Aorta (tissue), 5 donors: Measurements from ENCODE around the gene P2RY2. TPM values are rescaled to one million over a fixed set of nuclear protein-coding genes. Genes with fewer than 3 reads are reported as not detected.

Experiments used
- ATAC-seq: fragments of 200-7000 bp; cut with Tn5 transposase; one replicate; pipeline ENCODE4 v1.9.1; 2022; ENCODE audit warnings: moderate library complexity; ENCODE audit not compliant: low FRiP score
- DNase-seq, 2 donors: peaks; one replicate each; pipeline ENCODE4 v3.0.0-alpha.2; 2020
- H3K27ac ChIP-seq, 2 donors: one replicate each; pipeline ENCODE4 v1.5.1; 2013; ENCODE audit warnings: low read length in 2 of 2, mild to moderate bottlenecking in 2 of 2, moderate library complexity in 2 of 2, control low read depth in 1 of 2, inconsistent platforms in 1 of 2, low read depth in 1 of 2
- H3K27me3 ChIP-seq, 2 donors: one replicate each; pipeline ENCODE4 v1.6.1; 2013; ENCODE audit warnings: control low read depth in 1 of 2, low read length in 1 of 2, mild to moderate bottlenecking in 1 of 2, moderate library complexity in 1 of 2; ENCODE audit not compliant: insufficient read depth in 2 of 2, control insufficient read depth in 1 of 2
- H3K36me3 ChIP-seq, 2 donors: one replicate each; pipeline ENCODE4 v1.6.1; 2013; ENCODE audit warnings: control low read depth in 1 of 2, low read length in 1 of 2, mild to moderate bottlenecking in 1 of 2; ENCODE audit not compliant: insufficient read depth in 2 of 2, control insufficient read depth in 1 of 2
- H3K4me1 ChIP-seq, 2 donors: one replicate each; pipeline ENCODE4 v1.6.1; 2013; ENCODE audit warnings: low read length in 2 of 2, control low read depth in 1 of 2, mild to moderate bottlenecking in 1 of 2, moderate library complexity in 1 of 2; ENCODE audit not compliant: insufficient read depth in 2 of 2, control insufficient read depth in 1 of 2
- H3K4me3 ChIP-seq, 2 donors: one replicate each; pipeline ENCODE4 v1.5.1; 2013; ENCODE audit warnings: low read length in 2 of 2, control low read depth in 1 of 2, mild to moderate bottlenecking in 1 of 2
- H3K9me3 ChIP-seq: one replicate; pipeline ENCODE4 v1.6.1; 2013; ENCODE audit warnings: mild to moderate bottlenecking, low read length; ENCODE audit not compliant: control insufficient read depth
- WGBS, 2 donors: extraction: QIAGEN DNeasy Blood & Tissue Kit; methylation state at CpG; one replicate each; pipeline ENCODE4 v1.1.7; 2013; 5-methylcytosine and 5-hydroxymethylcytosine counted together
- intact Hi-C, 2 donors: fragments of 100-400 bp; cut with DNase I; formaldehyde crosslinking; loops; one replicate each; pipeline versions ENCODE4 v1.14.2 to v1.15.0; 2022
- polyA plus RNA-seq, 2 donors: library from polyadenylated mRNA; stranded (reverse); fragments of 200-250 nt; gene quantifications; one replicate each; pipeline ENCODE4 v1.2.3, GENCODE V29; 2013
- total RNA-seq, 2 donors: library from RNA; stranded (reverse); fragmentation: NEBNext Ultra II Directional; extraction: Animal tissue kit (Norgen Biotek cat#: 25700); gene quantifications; one replicate each; pipeline ENCODE4 v1.2.1, GENCODE V29; 2021
- donor health status: healthy with polysubstance abuse.
- donor health status: Bipolar disorder and iron deficiency.
- donor health status: DM: no; HTN: no; CAD: no.
- donor health status: DM: no; HTN: no; CAD: no.
- donor health status: DM: yes; HTN: yes; CAD: no.

P2RY2 gene
- total and polyA plus RNA-seq, 4 donors, result 0.50 to 3.9 (median 1.7) TPM

GRCh38 chr11:73217131-73217809 is 811 bp upstream of the P2RY2 start:
- WGBS, 2 donors, result 86 to 87% methylated on average over 15 of the region's 15 CpGs
- DNase-seq (peak; percentile 32 to 74), ATAC-seq (no peak)
- Histone ChIP-seq H3K9me3 (no peaks in the 10 kb centered on the region), H3K36me3 (no peaks in the 10 kb centered on the region), H3K27me3 (no peaks in the 10 kb centered on the region), H3K27ac (no peak overlapping the region), H3K4me1 (no peaks in the 10 kb centered on the region), H3K4me3 (no peak overlapping the region)
- intact Hi-C loops, result loop anchor here in 1 of 2 donors (10.0 kb wide), 1 partner anchor 178 kb away; no protein-coding TSS in a partner anchor

GRCh38 chr11:73217810-73218105 is 323 bp upstream of the P2RY2 start:
- H3K4me3 ChIP-seq, result peak overlapping the region; percentile 23 to 37
- ATAC-seq (no peak), DNase-seq (no peak)
- 59 to 61% methylated on average over 8 to 14 of the region's 14 CpGs for WGBS, 2 donors
- intact Hi-C loops, result loop anchor here in 1 of 2 donors (10.0 kb wide), 1 partner anchor 177 kb away; no protein-coding TSS in a partner anchor
- H3K9me3 ChIP-seq, result no peaks in the 10 kb centered on the region
- H3K36me3 ChIP-seq, result no peaks in the 10 kb centered on the region
- no peaks in the 10 kb centered on the region for H3K27me3 ChIP-seq
- no peaks in the 10 kb centered on the region for H3K4me1 ChIP-seq
- no peak overlapping the region for H3K27ac ChIP-seq

GRCh38 chr11:73218830-73219215 is 742 bp downstream of the P2RY2 start:
- no peak for ATAC-seq
- intact Hi-C loops, result loop anchor here in 1 of 2 donors (10.0 kb wide), 1 partner anchor 176 kb away; no protein-coding TSS in a partner anchor
- 54 to 55% methylated on average over 9 of the region's 9 CpGs for WGBS, 2 donors

GRCh38 chr11:73219396-73220285 is 1.6 kb downstream of the P2RY2 start:
- H3K27me3 ChIP-seq, result no peaks in the 10 kb centered on the region
- H3K4me1 ChIP-seq, result no peaks in the 10 kb centered on the region
- peak; percentile 28 to 63 for DNase-seq
- no peak for ATAC-seq
- H3K27ac ChIP-seq, result no peak overlapping the region
- H3K9me3 ChIP-seq, result no peaks in the 10 kb centered on the region
- H3K36me3 ChIP-seq, result no peaks in the 10 kb centered on the region
- 95 to 96% methylated on average over 6 of the region's 6 CpGs for WGBS, 2 donors
- intact Hi-C loops, result loop anchor here in 1 of 2 donors (10.0 kb wide), 1 partner anchor 175 kb away; no protein-coding TSS in a partner anchor
- H3K4me3 ChIP-seq, result no peak overlapping the region

More at GRCh38 chr11:73218830-73219215, 742 bp downstream of the P2RY2 start:
- Histone ChIP-seq H3K36me3 (no peaks in the 10 kb centered on the region), H3K9me3 (no peaks in the 10 kb centered on the region), H3K4me1 (no peaks in the 10 kb centered on the region), H3K27ac (no peak overlapping the region), H3K4me3 (peak overlapping the region in 1 of 2 donors; percentile 37), H3K27me3 (no peaks in the 10 kb centered on the region)
- peak in 1 of 2 donors; percentile 45 for DNase-seq

- H3K9me3 ChIP-seq, result no peaks in the 10 kb centered on the region
- intact Hi-C loops, result no loop called here
- no peak overlapping the region for H3K27ac ChIP-seq
- H3K4me3 ChIP-seq, result no peak overlapping the region
- ATAC-seq (no peak), DNase-seq (peak in 1 of 2 donors; percentile 23)
- 96 to 100% methylated on average over 4 of the region's 4 CpGs for WGBS, 2 donors
- no peaks in the 10 kb centered on the region for H3K27me3 ChIP-seq
- no peaks in the 10 kb centered on the region for H3K4me1 ChIP-seq
- H3K36me3 ChIP-seq, result no peaks in the 10 kb centered on the region
These were observed 3.4 kb downstream of the P2RY2 start for GRCh38 chr11:73221451-73221850.

- intact Hi-C loops, result no loop called here
- H3K27me3 ChIP-seq, result no peaks in the 10 kb centered on the region
- H3K4me3 ChIP-seq, result no peak overlapping the region
- ATAC-seq (no peak), DNase-seq (peak; percentile 34 to 45)
- 92 to 98% methylated on average over 5 of the region's 5 CpGs for WGBS, 2 donors
- no peak overlapping the region for H3K27ac ChIP-seq
- H3K36me3 ChIP-seq, result no peaks in the 10 kb centered on the region
- no peaks in the 10 kb centered on the region for H3K4me1 ChIP-seq
- no peaks in the 10 kb centered on the region for H3K9me3 ChIP-seq
These were observed 3.9 kb downstream of the P2RY2 start for GRCh38 chr11:73221996-73222395.

- H3K4me1 ChIP-seq, result no peaks in the 10 kb centered on the region
- peak; percentile 8 to 57 for DNase-seq
- H3K27me3 ChIP-seq, result no peaks in the 10 kb centered on the region
- no peaks in the 10 kb centered on the region for H3K9me3 ChIP-seq
- no peak overlapping the region for H3K4me3 ChIP-seq
- no peak overlapping the region for H3K27ac ChIP-seq
- 86 to 91% methylated on average over 10 of the region's 10 CpGs for WGBS, 2 donors
- intact Hi-C loops, result no loop called here
- no peak for ATAC-seq
- no peaks in the 10 kb centered on the region for H3K36me3 ChIP-seq
These were observed 6.1 kb downstream of the P2RY2 start for GRCh38 chr11:73223998-73224730.

- H3K9me3 ChIP-seq, result no peaks in the 10 kb centered on the region
- no peaks in the 10 kb centered on the region for H3K27me3 ChIP-seq
- intact Hi-C loops, result no loop called here
- DNase-seq, result peak; percentile 24 to 33
- no peak overlapping the region for H3K27ac ChIP-seq
- H3K4me3 ChIP-seq, result no peak overlapping the region
- ATAC-seq, result no peak
- no peaks in the 10 kb centered on the region for H3K4me1 ChIP-seq
- 59 to 71% methylated on average over 3 of the region's 3 CpGs for WGBS, 2 donors
- no peaks in the 10 kb centered on the region for H3K36me3 ChIP-seq
These were observed 7.1 kb downstream of the P2RY2 start for GRCh38 chr11:73225001-73225686.
